ENCODE results near the gene TDRD6.
"Not testable (repeated sequence)": the region's sequence is repeated elsewhere in the genome, so short reads cannot be mapped to it uniquely, and the experiment has no call there.

DNA sequence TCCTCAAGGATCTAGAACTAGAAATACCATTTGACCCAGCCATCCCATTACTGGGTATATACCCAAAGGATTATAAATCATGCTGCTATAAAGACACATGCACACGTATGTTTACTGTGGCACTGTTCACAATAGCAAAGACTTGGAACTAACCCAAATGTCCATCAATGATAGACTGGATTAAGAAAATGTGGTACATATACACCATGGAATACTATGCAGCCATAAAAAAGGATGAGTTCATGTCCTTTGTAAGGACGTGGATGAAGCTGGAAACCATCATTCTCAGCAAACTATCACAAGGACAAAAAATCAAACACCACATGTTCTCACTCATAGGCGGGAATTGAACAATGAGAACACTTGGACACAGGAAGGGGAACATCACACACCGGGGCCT lies 39.6 kb upstream of the TDRD6 start:
- TF ChIP-seq, protein P1, sequence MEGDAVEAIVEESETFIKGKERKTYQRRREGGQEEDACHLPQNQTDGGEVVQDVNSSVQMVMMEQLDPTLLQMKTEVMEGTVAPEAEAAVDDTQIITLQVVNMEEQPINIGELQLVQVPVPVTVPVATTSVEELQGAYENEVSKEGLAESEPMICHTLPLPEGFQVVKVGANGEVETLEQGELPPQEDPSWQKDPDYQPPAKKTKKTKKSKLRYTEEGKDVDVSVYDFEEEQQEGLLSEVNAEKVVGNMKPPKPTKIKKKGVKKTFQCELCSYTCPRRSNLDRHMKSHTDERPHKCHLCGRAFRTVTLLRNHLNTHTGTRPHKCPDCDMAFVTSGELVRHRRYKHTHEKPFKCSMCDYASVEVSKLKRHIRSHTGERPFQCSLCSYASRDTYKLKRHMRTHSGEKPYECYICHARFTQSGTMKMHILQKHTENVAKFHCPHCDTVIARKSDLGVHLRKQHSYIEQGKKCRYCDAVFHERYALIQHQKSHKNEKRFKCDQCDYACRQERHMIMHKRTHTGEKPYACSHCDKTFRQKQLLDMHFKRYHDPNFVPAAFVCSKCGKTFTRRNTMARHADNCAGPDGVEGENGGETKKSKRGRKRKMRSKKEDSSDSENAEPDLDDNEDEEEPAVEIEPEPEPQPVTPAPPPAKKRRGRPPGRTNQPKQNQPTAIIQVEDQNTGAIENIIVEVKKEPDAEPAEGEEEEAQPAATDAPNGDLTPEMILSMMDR (conservative IDR thresholded peaks at IDR 0.05; ENCODE audit: low read depth in 2 of 2), result not testable (repeated sequence)
- TF ChIP-seq EZH2 (IDR thresholded peaks at IDR 0.05; ENCODE audit: low read depth, unreplicated experiment); POLR2AphosphoS5 (IDR thresholded peaks at IDR 0.05; ENCODE audit: low read depth); EZH2phosphoT487 (IDR thresholded peaks at IDR 0.05; ENCODE audit: unreplicated experiment); JUNB (IDR thresholded peaks at IDR 0.05; ENCODE audit: unreplicated experiment); STAT1 (IDR thresholded peaks at IDR 0.05; ENCODE audit: unreplicated experiment): not testable (repeated sequence)
- TF ChIP-seq, protein P2, sequence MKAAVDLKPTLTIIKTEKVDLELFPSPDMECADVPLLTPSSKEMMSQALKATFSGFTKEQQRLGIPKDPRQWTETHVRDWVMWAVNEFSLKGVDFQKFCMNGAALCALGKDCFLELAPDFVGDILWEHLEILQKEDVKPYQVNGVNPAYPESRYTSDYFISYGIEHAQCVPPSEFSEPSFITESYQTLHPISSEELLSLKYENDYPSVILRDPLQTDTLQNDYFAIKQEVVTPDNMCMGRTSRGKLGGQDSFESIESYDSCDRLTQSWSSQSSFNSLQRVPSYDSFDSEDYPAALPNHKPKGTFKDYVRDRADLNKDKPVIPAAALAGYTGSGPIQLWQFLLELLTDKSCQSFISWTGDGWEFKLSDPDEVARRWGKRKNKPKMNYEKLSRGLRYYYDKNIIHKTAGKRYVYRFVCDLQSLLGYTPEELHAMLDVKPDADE (IDR thresholded peaks at IDR 0.05), result not testable (repeated sequence)
- TF ChIP-seq, protein P3, sequence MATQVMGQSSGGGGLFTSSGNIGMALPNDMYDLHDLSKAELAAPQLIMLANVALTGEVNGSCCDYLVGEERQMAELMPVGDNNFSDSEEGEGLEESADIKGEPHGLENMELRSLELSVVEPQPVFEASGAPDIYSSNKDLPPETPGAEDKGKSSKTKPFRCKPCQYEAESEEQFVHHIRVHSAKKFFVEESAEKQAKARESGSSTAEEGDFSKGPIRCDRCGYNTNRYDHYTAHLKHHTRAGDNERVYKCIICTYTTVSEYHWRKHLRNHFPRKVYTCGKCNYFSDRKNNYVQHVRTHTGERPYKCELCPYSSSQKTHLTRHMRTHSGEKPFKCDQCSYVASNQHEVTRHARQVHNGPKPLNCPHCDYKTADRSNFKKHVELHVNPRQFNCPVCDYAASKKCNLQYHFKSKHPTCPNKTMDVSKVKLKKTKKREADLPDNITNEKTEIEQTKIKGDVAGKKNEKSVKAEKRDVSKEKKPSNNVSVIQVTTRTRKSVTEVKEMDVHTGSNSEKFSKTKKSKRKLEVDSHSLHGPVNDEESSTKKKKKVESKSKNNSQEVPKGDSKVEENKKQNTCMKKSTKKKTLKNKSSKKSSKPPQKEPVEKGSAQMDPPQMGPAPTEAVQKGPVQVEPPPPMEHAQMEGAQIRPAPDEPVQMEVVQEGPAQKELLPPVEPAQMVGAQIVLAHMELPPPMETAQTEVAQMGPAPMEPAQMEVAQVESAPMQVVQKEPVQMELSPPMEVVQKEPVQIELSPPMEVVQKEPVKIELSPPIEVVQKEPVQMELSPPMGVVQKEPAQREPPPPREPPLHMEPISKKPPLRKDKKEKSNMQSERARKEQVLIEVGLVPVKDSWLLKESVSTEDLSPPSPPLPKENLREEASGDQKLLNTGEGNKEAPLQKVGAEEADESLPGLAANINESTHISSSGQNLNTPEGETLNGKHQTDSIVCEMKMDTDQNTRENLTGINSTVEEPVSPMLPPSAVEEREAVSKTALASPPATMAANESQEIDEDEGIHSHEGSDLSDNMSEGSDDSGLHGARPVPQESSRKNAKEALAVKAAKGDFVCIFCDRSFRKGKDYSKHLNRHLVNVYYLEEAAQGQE (IDR thresholded peaks at IDR 0.05; ENCODE audit: unreplicated experiment), result not testable (repeated sequence)

All from GM23338 (cell line).